OCI-LY7 (cell line): ENCODE results near the gene PLXNA4. TPM values are rescaled to one million over a fixed set of nuclear protein-coding genes. Genes with fewer than 3 reads are reported as not detected.
"Not testable (repeated sequence)": the region's sequence is repeated elsewhere in the genome, so short reads cannot be mapped to it uniquely, and the experiment has no call there.

Source experiments
- BruUV-seq: library from RNA; stranded (reverse); fragments of 400-500 nt; replicated peaks from 2 replicates; lab custom pipeline; 2021; lab: Mats Ljungman, UMichigan
- CTCF ChIA-PET: fragments of 300-600 bp; sonication (Branson Sonifier 250); formaldehyde crosslinking; loops from one replicate; lab custom pipeline; 2022; ENCODE audit warnings: antibody characterized with exemption; ENCODE audit not compliant: unreplicated experiment; lab: Charles Lee
- POLR2A ChIA-PET: fragments of 300-600 bp; sonication (Branson Sonifier 250); formaldehyde crosslinking; loops from one replicate; lab custom pipeline; 2022; ENCODE audit warnings: antibody characterized with exemption; lab: Charles Lee
- DNase-seq: peaks from one replicate; pipeline ENCODE4 v3.0.0-alpha.2; 2015; ENCODE audit warnings: low spot score
- H2AFZ ChIP-seq: fragments of 200-600 bp; sonication (generic), shearing (Covaris generic); 2 replicates; pipeline ENCODE4 v1.6.1; 2014; ENCODE audit warnings: mild to moderate bottlenecking, antibody characterized with exemption, low read length, moderate library complexity
- H3K27ac ChIP-seq: fragments of 200-600 bp; sonication (generic); 2 replicates; pipeline ENCODE4 v1.5.1; 2014; ENCODE audit warnings: mixed run types, low read depth, mild to moderate bottlenecking, moderate library complexity, low read length, inconsistent platforms; ENCODE audit not compliant: poor library complexity, severe bottlenecking
- H3K36me3 ChIP-seq: fragments of 200-600 bp; sonication (generic); 2 replicates; pipeline ENCODE4 v1.6.1; 2014; ENCODE audit warnings: mild to moderate bottlenecking, antibody characterized with exemption, low read length, moderate library complexity, mixed read lengths; ENCODE audit not compliant: insufficient read depth
- H3K4me1 ChIP-seq: fragments of 200-600 bp; sonication (generic); 2 replicates; pipeline ENCODE4 v1.5.1; 2014; ENCODE audit warnings: mild to moderate bottlenecking, low read length; ENCODE audit not compliant: insufficient read depth, poor library complexity, severe bottlenecking
- H3K4me2 ChIP-seq: fragments of 200-600 bp; sonication (generic); 2 replicates; pipeline ENCODE4 v1.6.1; 2014; ENCODE audit warnings: mild to moderate bottlenecking, low read length
- H3K4me3 ChIP-seq: fragments of 200-600 bp; sonication (generic); 2 replicates; pipeline ENCODE4 v1.5.1; 2014; ENCODE audit warnings: mild to moderate bottlenecking, low read depth, low read length; ENCODE audit not compliant: poor library complexity, severe bottlenecking
- H3K79me2 ChIP-seq: fragments of 200-600 bp; sonication (generic); 2 replicates; pipeline ENCODE4 v1.6.1; 2016; ENCODE audit warnings: low read depth, mild to moderate bottlenecking, low read length, moderate library complexity, mixed read lengths; ENCODE audit not compliant: insufficient read depth
- H3K9me2 ChIP-seq: fragments of 200-600 bp; sonication (generic); 2 replicates; pipeline ENCODE4 v1.6.1; 2016; ENCODE audit warnings: mild to moderate bottlenecking, low read length, mixed read lengths; ENCODE audit not compliant: insufficient read depth
- H3K9me3 ChIP-seq: fragments of 200-600 bp; sonication (generic); 2 replicates; pipeline ENCODE4 v1.6.1; 2014; ENCODE audit warnings: mild to moderate bottlenecking, mixed run types, low read length, mixed read lengths
- H4K20me1 ChIP-seq: fragments of 200-600 bp; sonication (generic); 2 replicates; pipeline ENCODE4 v1.6.1; 2014; ENCODE audit warnings: mild to moderate bottlenecking, antibody characterized with exemption, low read length, moderate library complexity, mixed read lengths; ENCODE audit not compliant: insufficient read depth
- EZH2phosphoT487 ChIP-seq: fragments of 200-600 bp; sonication (generic); IDR thresholded peaks from 2 replicates; pipeline ENCODE4 v1.6.1; 2018; ENCODE audit warnings: low read depth, borderline replicate concordance, mild to moderate bottlenecking, mixed run types, antibody characterized with exemption, low read length, moderate library complexity, mixed read lengths
- intact Hi-C: fragments of 100-400 bp; cut with micrococcal nuclease; formaldehyde crosslinking; loops from one replicate; pipeline ENCODE4 v1.10.0; 2022; ENCODE audit not compliant: unreplicated experiment
- total RNA-seq, 2 experiments: library from RNA; depleted of rRNA in 1 of 2; stranded (reverse); fragments of >200 nt in 1 of 2; shearing (Covaris generic) in 1 of 2; gene quantifications; 2 replicates each; pipeline ENCODE4 v1.2.3, GENCODE V29; 2014 to 2022
- TF ChIP-seq, protein P1 (sequence below): fragments of 200-600 bp; sonication (generic); conservative IDR thresholded peaks from 2 replicates; pipeline ENCODE4 v1.5.1; 2014; ENCODE audit warnings: mild to moderate bottlenecking, antibody characterized with exemption, low read length, moderate library complexity, mixed read lengths

PLXNA4 gene
- total RNA-seq, 2 experiments from 2014 or later, result not detected

DNA sequence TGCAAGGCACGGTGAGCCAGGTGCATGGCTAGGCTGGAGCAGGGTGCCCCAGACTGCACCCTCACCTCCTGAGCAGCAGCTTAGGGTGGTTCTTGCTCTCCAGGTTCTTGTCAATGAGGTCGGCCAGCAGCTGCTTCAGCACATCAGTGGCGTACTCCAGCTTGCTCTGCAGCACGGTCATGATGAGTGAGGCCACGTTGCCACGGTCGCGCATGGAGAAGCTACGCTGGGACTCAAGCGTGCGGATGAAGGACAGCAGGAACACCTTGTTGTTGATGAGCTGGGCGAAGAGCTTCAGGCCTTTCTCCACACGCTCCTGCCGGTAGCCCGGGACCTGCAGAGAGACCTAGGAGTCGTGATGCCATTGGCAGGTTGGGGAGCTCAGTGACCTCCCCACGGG is 408.0 kb downstream of the PLXNA4 start:
- intact Hi-C loops, result no loop called here
- no peak overlapping the region for H3K4me3 ChIP-seq
- TF ChIP-seq, protein P1, sequence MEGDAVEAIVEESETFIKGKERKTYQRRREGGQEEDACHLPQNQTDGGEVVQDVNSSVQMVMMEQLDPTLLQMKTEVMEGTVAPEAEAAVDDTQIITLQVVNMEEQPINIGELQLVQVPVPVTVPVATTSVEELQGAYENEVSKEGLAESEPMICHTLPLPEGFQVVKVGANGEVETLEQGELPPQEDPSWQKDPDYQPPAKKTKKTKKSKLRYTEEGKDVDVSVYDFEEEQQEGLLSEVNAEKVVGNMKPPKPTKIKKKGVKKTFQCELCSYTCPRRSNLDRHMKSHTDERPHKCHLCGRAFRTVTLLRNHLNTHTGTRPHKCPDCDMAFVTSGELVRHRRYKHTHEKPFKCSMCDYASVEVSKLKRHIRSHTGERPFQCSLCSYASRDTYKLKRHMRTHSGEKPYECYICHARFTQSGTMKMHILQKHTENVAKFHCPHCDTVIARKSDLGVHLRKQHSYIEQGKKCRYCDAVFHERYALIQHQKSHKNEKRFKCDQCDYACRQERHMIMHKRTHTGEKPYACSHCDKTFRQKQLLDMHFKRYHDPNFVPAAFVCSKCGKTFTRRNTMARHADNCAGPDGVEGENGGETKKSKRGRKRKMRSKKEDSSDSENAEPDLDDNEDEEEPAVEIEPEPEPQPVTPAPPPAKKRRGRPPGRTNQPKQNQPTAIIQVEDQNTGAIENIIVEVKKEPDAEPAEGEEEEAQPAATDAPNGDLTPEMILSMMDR, result no peak
- no peak for TF ChIP-seq EZH2phosphoT487
- ChIA-PET CTCF (no interaction called here), POLR2A (interaction anchor here (0.6 kb wide), 1 partner anchor 199 kb away, joined by 4 read pairs; no protein-coding TSS in a partner anchor)
- H3K9me2 ChIP-seq, result no peaks in the 10 kb centered on the region
- no peaks in the 10 kb centered on the region for H4K20me1 ChIP-seq
- BruUV-seq, result no TSS peak
- no peaks in the 10 kb centered on the region for H3K9me3 ChIP-seq
- H3K36me3 ChIP-seq, result no peaks in the 10 kb centered on the region
- DNase-seq, result no peak
- H3K27ac ChIP-seq, result no peak overlapping the region
- no peaks in the 10 kb centered on the region for H3K79me2 ChIP-seq
- no peak overlapping the region for H3K4me2 ChIP-seq
- no peaks in the 10 kb centered on the region for H3K4me1 ChIP-seq
- H2AFZ ChIP-seq, result no peak overlapping the region

- H3K9me2 ChIP-seq, DNase-seq, H2AFZ ChIP-seq, POLR2A ChIA-PET, CTCF ChIA-PET, BruUV-seq, H3K36me3 ChIP-seq, H3K27ac ChIP-seq, intact Hi-C loops, H3K4me1 ChIP-seq, H3K79me2 ChIP-seq, H3K4me2 ChIP-seq, H4K20me1 ChIP-seq, H3K9me3 ChIP-seq, H3K4me3 ChIP-seq: not testable (repeated sequence)
Observed at GRCh38 chr7:132165695-132166094, 410.6 kb downstream of the PLXNA4 start.

DNA sequence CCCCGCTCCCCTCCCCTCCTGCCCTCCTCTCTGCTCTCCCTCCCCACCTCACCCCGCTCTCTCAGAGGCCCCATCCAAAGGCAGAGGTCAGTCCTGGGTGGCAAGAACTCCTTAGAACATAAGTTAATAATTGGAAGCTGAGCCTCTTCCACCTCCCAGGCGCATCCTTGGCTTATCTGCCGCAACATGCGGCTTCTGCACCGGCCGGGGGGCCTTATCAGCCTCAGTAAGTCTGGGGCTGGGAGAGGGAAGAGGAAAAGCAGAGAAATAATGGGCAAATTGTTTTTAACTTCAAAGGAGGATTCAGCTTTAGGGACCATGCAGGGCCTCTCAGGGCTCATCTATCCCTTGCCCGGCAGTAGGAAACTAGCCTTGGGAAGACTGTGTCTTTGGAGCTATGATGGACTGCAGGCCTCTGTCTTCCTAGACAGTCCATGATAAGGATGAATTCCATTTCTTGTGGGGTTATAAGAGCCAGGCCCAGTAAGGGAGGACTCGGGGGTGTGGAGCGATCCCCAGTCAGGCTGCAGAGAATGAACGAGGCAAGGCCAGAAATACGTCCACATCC is 411.6 kb downstream of the PLXNA4 start:
- Histone ChIP-seq H4K20me1 (no peaks in the 10 kb centered on the region), H3K4me1 (no peaks in the 10 kb centered on the region), H3K9me3 (no peaks in the 10 kb centered on the region), H3K4me3 (no peak overlapping the region), H2AFZ (no peak overlapping the region), H3K4me2 (no peak overlapping the region), H3K79me2 (no peaks in the 10 kb centered on the region), H3K36me3 (no peaks in the 10 kb centered on the region), H3K27ac (no peak overlapping the region), H3K9me2 (no peaks in the 10 kb centered on the region)
- POLR2A ChIA-PET, result no interaction called here
- no peak for DNase-seq
- intact Hi-C loops, result no loop called here
- BruUV-seq, result no TSS peak
- no peak for TF ChIP-seq EZH2phosphoT487
- TF ChIP-seq, protein P1, result no peak
- CTCF ChIA-PET, result no interaction called here
